Tongue (tissue), 2 donors: ENCODE measurements around the gene PRRC2B. TPM values are rescaled to one million over a fixed set of nuclear protein-coding genes. Genes with fewer than 3 reads are reported as not detected.

Experiments used
- DNase-seq: peaks from one replicate; pipeline ENCODE4 v3.0.0-alpha.2; 2015
- total RNA-seq: library from RNA; depleted of rRNA; stranded (reverse); fragments of >200 nt; gene quantifications from one replicate; pipeline ENCODE4 v1.2.3, GENCODE V29; 2014

Gene PRRC2B
- total RNA-seq, 1 donor from 2014 or later: 111 TPM

DNA sequence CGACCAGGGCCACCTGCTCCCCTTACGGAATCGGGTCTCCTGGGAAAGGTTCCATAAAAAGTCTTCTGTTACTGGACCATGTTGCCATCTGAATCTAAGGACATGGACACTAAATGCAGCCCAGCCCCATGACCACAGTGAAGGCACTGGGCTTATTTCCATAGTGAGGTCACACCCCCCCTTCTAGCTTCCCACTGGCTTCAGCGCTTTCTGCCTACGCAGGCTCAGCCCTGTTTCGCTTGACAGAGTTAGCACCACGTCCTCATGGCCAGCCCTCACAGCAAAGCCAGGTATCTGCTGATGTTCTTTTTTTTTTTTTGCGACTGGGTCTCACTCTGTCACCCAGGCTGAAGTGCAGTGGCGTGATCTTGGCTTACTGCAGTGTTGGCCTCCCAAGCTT lies 123.0 kb downstream of the PRRC2B start:
- no peak for DNase-seq

DNA sequence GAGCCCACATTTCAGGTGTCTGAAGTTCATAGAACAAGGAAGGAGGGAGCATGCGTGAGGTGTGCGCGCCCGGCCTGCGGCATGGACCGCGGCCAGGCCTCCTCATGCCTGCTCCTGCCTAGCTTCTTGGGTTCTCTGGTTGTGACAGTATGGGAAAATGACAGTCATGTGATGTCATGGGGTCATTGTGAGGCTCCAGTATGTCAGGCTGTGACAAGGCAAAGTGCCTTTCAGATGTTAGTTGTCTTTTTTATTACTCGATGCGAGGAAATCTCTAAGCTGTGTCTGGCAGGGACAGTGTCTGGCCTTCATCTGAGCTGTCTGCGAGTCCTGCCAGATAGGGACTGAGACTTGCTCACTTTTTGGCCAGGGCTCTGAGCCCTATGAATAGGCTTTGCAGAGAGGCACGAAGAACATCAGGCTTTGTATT lies 123.9 kb downstream of the PRRC2B start:
- DNase-seq: no peak

DNA sequence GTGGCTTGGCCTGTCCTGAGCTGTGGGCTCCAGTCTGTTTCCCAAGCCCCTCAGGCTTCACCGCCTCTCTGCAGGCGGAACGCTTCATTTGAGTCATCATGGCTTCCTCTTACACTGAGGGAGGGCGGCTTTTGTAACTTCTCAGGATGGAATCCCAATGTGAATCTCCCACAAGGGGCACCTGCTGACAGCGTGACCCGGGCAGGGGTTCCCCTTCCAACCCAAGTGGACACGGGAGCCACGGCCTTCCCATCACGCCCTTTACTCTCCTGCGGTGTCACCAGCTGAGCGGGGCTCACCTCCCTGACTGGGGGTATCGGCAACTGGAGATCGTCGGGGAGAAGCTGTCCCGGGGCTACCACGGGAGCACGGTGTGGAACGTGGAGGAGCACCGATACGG lies 124.7 kb downstream of the PRRC2B start:
- DNase-seq: no peak

DNA sequence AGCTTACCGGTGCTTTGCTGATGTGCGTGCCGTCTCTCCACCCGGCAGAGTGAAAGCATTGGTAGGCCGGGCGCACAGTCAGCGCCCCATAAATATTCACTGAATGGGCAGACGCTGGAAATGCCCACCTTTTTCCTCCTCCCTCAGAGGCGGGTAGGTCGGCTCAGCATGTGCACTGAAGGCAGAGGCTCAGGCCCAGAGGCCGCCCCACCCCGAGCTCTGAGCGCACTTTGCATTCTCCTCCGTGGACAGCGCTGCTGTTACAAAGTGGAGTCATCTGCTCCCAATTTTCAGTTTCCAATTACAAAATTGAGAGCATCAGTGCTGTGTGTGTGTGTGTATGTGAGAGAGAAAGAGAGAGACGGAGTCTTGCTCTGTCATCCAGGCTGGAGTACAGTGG lies 126.6 kb downstream of the PRRC2B start:
- no peak for DNase-seq

DNA sequence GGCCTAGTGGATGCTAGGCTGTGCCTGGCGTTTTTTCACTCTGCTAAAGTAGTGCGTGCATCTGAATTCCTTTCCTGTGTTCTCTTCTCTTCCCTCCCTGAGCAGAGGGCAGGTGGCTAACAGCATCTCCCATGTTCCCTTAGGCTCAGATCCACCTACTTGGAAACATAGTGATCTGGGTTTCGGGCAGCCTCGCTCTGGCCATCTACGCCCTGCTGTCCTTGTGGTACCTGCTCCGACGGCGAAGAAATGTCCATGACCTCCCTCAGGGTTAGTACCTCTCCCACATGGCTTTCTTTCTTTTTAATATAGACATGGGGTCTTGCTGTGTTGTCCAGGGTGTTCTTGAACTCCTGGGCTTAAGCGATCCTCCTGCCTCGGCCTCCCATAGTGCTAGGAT lies 127.3 kb downstream of the PRRC2B start:
- DNase-seq: no peak

DNA sequence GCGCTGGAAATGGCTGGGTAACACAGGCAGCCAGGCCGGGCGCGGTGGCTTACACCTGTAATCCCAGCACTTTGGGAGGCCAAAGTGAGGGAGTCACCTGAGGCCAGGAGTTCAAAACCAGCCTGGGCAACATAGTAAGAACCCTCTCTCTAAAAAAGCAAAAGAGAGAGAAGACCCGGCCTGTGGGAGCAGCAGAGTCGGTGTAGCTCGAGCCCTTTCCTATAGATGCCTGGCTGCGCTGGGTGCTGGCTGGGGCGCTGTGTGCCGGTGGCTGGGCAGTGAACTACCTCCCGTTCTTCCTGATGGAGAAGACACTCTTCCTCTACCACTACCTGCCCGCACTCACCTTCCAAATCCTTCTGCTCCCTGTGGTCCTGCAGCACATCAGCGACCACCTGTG lies 127.9 kb downstream of the PRRC2B start:
- DNase-seq: no peak

DNA sequence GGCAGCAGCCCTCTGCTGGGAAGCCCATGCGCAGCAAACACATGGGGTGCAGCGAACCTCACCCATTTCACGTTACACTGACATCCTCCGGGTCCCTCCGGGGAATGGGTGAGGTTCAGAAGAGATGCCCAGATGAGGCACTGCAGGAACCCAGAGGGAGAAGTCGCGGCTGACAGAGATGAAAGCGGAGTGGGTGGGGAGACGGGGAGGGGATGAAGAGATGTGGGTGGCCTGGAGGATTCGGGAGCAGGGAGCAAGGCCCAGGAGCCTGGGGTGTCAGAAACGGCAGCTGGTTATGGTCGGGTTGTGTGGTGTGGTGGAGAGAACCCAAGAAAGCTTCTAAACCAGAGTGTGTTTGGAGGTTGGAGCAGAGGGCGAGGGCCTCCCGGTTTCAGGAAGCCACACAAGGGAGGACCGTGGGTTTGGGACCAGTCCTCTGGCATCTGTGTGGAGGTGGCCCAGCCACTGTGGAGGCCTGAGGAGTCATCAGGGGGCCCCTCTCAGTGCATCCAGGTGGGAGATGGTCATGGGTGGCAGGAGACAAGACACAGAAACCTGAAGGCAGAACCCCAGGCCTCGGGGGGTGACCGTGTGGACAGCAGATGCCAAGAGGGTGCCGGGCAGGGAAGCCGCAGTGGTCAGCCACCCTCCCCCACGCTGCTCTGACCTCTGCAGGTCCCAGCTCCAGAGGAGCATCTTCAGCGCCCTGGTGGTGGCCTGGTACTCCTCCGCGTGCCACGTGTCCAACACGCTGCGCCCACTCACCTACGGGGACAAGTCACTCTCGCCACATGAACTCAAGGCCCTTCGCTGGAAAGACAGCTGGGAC lies 128.6 kb downstream of the PRRC2B start:
- DNase-seq: no peak

DNA sequence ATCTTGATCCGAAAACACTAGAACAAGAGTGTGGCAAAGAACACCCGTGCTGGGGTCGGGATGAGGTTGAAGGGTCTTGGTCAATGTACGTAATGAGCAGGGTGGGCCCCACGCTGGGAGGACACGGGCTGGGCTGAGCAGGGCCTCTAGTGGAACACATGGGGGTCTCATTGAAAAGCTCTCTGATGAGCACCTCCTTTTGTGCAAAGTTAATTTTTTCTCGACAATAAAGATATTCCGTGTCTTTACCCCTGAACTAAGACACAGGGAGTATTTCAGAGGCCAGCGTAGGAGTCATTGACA lies 129.2 kb downstream of the PRRC2B start:
- no peak for DNase-seq

DNA sequence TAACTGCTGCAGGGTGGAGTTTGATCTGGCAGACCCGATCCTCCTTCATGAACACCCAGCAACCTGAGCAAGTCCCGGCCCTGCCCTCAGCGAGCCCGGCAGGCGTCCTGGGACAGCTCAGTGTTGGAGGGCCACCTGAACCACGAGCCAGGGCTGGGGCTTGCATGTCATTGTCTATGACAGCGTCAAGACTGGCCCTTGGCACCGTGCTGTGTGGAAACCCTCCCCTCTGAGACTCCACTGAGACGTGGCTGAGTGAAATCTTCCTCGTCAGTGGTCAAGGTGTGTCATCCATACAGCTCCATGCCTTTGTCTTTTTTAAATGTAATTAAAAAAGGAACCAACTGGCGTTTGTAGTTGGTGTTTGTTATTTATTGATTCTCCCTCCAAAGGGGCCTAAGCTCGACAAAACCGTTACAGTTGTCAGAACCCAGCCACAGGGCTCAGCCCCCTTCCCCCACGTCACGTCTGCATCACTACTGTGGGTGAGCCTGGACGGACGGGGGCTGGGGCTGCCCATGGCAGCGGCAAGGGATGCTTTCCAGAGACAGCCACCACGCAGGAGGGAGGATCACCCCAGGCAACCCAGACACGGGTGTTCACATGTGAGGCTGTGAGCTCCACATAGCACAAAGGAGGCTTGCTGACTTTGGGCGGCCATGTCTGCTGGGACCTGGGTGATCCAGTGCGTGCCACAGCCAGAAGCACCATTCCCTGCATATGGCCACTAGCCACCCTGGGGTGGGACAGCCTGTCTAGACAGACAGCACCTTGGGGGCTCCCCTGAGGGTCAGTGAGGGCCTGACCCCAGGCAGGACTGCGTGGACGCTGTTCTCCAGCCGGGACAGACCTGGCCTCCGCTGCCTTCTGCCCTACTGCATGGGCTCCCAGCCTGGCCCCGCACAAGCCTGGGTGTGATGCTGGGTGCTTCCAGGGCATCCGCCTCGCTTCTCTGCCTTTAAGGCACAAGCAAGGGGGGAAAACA lies 129.9 kb downstream of the PRRC2B start:
- no peak for DNase-seq

DNA sequence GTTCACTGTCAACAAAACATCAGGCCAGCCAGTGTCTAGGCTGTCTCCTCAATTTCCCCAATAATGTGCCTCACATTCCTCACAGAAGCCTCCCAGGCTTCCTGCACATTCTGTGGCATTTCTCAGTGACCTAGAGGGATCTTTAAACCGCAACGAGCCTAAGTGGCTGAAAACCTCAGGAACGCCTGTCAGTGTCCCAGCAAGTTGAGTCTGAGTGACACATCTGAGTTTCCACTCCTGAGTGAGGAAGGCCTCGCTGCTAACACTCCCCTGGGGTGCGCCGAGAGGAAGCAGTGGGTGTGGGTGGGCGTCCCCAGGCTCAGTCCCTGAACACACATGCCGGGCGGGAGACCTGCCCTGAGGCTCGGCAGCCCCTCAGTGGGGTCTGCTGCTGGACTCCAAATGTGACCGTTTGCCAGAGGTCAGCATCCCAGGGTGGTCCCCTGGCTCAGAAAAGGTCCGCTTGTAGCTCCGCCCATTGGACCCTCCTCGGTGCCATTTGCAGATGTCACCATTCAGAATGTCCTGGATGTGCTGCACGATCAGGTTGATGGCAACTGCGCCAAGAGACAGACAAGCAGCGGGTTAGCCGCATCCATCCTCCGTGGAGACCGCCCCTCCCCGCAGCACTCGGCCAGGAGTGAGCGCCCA lies 130.9 kb downstream of the PRRC2B start:
- DNase-seq: no peak

DNA sequence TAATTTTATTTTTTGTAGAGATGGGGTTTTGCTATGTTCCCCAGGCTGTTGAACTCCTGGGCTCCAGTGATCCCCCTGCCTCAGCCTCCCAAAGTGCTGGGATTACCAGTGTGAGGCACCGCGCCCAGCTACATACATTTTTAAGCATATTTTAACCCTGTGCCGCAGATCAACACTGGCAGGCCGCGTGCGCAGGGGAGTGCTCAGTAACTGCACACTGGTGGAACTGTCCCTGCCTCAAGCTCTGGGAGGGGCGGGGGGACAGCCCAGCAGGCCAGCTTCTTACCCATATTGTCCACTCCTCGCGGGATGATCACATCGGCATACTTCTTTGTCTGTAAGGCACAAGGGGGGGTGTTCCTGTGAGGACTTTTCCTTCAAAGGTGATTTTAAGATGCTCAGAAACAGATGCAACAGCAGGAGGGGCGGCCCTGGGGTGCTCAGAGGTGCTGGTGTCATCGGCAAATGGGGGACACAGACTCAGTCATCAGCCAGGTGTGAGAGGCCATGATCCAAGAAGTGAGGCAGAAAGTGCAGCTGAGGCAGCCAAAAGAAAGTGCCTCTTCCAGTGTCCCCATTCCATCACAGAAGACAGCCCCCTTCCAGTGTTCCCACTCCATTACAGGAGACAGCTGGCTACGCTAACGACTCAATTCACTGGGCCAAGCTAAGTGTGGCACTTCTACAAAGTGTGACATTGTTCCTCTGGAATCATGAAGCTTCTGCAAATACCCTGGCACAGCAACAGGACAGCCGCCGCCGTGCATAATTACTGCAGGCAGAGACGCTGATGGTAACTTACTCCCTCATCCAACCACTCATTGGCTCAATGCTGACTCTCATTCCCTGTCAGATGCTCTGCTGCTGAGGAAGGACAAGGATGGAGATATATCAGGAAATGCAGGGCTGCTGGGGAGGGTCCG lies 132.0 kb downstream of the PRRC2B start:
- peak; percentile 22 for DNase-seq

DNA sequence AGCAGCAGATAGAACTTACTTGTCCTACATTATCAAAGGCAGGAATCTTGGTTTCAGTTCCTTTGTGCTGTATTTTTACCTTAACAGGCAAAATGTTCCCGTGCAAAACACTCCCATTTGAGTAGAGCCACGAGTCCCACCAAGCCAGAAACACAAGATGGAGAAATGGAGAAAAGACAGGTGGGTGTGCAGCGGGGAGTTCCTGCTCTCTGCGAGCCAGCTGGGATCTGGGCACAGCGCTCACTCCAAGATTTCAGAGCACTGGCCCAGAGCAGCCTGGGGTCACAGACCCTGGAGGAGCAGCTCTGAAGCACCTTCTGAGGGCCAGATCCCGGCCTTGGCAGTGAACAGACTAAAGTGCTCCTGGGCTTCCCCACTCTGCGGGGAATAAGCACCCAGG lies 134.3 kb downstream of the PRRC2B start:
- no peak for DNase-seq

DNA sequence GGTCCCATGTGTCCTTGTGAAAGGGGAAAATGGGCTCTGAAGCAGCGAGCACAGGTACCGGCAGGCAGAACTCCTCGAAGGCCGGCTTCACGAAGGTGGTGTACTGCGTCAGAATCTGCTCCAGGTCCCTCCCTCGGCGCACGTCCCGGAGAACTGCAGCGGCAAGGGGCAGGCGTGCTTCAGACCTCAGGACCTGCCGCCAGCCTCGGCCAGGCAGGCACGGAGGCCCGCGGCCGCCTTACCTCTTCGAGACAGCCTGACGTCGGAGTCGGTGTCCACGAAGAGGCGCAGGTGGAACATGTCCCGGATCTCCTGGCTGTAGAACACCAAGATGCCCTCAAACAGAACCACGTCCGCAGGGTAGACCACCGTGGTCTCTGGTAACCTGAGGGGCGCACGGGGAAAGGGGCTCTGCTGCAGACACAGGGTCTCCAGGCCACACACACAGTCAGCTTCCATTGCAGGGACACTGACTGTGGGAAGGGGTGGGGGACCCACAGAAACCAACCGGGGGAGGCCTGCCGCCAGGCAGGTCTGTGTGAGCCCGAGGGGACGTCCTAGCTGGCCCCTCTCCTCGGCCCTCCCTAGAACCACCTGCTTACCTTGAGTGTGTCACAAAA lies 135.1 kb downstream of the PRRC2B start:
- DNase-seq: no peak

DNA sequence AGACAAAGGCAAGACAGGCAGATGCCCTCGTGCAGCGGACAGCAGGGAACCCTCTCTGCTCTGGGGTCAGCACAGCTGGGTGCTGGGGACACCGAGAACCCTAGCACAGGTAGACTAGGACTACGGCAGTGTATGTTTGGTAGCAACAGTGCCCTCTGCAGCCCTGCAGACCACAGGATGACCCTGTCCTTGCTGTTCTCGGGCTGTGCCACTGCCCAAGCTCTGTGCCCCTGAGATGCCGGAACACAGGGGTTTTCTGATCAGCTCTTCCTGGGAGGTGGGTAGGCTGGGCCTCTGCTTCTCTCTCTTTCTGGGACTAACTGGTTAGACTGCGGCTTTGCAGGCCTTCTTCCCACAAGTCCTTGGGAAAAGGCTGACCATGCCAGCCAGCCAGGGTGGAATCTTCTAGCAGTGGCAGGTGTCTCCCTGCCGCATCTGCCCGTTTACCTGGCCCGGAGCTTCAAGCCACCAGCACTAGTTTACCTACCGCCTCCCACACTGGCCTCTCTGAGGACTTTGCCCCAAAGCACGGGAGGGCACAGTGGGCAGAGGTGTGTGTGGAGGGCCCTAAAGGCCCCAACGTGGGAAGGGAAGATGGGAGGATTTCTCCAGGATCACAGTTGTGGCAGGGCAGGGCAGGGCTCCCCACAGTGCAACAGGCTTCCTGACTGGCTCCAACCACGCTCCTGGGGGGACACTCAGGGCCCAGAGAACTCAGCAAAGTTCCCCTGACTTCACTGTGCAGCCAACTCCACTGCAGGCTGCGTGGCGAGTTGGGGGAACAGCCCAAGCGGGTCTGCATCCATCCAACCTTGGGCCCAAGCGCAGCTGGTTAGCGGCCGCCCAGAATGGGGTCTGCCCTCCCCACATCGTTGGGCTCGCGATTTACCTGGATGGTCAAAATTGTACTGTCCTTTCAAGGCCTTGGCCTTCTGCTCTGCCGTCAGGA lies 136.0 kb downstream of the PRRC2B start:
- DNase-seq: no peak

DNA sequence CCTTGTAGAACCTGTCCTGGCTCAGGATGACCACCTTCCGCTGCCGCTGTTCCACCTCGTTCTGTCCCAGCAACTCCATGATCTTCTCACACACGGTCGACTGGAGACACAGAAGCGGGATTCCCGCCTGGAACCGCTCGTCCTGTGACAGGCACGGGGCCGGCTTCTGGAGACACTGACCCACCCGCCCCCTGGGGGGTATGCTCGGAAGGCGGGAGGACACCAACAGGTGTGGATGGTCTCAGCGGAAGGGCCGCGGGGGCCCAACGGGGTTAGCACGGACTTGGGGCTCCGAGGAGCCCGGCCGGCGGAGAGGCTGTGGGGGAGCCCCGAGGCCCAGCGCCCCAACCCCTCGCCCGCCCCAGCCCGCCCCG lies 136.6 kb downstream of the PRRC2B start:
- peak; percentile 32 for DNase-seq

DNA sequence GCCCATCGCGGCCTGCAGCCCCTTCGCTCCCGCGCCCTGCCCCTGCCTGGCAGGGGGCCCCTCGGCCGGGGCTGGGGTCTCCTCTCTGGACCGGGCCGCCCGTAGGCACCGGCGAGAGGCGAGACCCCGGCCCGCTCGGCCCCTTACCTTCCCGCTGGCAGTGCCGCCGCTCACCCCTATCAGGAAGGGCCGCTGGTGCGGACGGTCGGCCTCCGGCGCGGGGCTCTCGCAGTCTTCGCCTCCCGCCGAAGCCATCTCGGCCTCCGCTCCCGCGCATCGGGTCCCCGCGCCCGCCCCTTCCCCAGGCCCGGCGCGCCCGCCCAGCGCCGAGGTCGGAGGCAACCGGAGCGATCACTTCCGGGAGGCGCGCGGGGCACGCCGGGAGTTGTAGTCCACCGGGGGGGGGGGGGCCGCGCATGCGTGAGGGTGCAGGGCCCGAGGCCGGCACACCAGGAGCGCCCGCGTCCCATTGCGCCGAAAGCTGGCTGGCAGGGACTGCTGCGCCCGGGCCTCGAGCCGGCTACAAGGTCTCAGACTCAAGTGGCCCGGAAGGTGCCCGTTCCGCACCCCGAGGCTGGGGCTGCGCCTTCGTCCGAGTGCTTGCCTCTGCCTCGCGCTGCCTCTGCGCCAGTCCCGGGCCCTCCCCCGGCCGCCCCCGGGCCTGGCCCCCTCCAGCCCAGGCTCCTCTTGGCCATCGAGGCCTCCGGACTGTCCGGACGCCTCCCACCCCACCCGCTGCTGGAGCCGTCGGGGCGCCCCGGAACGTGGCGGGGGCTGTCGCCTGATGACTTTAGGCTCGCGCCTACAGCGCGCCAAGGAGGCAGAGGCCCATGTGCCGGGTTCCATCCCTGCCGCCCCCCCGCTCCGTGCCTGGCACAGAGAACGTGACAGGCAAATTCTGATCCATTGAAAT lies 137.3 kb downstream of the PRRC2B start, which contains the start of gene UCK1:
Gene UCK1, minus strand, starts transcription at position 344 of the 913 bp plus-strand sequence. Its CDS starts 89 bp downstream, at position 255.
- DNase-seq: peak; percentile 93

DNA sequence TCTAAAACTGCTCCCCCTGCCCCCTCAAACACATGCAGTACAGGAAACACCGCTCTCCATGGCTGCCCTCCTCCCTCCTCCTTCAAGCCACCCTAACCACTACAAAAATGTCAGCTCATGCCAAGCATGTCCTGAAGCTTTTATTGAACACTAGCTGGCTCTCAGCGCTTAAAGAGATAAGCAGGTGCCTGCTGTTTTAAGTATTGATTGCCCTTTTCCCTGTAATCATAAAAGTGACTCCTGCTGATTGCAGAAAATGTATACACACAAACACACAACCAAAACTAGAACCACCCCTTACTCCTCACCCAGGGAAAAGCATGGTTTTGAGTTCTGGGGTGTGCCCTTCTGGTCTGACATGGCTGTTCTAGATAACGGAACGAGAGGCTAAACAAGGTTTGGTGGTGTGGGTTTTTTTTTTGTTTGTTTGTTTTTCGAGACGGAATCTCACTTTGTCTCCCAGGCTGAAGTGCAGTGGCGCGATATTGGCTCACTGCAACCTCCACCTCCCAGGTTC lies 140.9 kb downstream of the PRRC2B start:
- DNase-seq: no peak

DNA sequence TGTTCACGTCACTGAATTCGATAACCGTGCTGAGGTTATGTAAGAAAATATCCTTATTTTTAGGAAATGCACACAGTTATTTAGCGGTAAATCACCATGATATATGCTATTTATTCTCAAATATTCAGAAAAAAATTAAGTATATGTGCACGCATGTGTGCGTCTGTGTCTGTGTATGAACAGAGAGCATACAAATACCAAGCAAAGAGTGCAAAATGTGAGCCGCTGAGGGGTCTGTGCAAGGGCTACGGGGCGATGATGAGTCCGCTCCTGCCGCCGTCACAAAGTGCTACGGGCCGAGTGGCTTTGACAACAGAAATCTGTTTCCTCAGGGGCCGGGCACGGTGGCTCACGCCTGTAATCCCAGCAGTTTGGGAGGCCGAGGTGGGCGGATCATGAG lies 144.1 kb downstream of the PRRC2B start:
- no peak for DNase-seq
